Brain microvascular endothelial cell (primary cell): Measurements from ENCODE around the gene EHBP1L1.

ENCODE experiments used
- DNase-seq: peaks from one replicate; pipeline ENCODE4 v3.0.0-alpha.2; 2020
- H3K27ac ChIP-seq: fragments of 250-450 bp; sonication (Bioruptor Pico); 2 replicates; pipeline ENCODE4 v1.5.1; 2020; ENCODE audit warnings: mild to moderate bottlenecking, moderate library complexity
- H3K27me3 ChIP-seq: fragments of 250-450 bp; sonication (Bioruptor Pico); replicated peaks from 2 replicates; pipeline ENCODE4 v1.5.1; 2020; ENCODE audit warnings: mild to moderate bottlenecking
- H3K36me3 ChIP-seq: fragments of 250-450 bp; sonication (Bioruptor Pico); replicated peaks from 2 replicates; pipeline ENCODE4 v1.5.1; 2020; ENCODE audit warnings: mild to moderate bottlenecking
- H3K4me3 ChIP-seq: 2 replicates; pipeline ENCODE4 v1.5.1; 2011; ENCODE audit warnings: low read depth, mild to moderate bottlenecking, control low read depth, low read length, moderate library complexity
- in situ Hi-C: cut with HindIII; loops from 2 replicates; pipeline ENCODE4 v1.10.0; 2017; ENCODE audit warnings: low sequenced_read_pairs, low pct_ligation_motif_present
- TF ChIP-seq, protein P1 (sequence below): IDR thresholded peaks from 2 replicates; pipeline ENCODE4 v1.5.1; 2011; ENCODE audit warnings: low read depth, mild to moderate bottlenecking, moderate library complexity, low read length, control low read depth, inconsistent platforms; ENCODE audit errors: missing control alignments

Gene EHBP1L1

DNA sequence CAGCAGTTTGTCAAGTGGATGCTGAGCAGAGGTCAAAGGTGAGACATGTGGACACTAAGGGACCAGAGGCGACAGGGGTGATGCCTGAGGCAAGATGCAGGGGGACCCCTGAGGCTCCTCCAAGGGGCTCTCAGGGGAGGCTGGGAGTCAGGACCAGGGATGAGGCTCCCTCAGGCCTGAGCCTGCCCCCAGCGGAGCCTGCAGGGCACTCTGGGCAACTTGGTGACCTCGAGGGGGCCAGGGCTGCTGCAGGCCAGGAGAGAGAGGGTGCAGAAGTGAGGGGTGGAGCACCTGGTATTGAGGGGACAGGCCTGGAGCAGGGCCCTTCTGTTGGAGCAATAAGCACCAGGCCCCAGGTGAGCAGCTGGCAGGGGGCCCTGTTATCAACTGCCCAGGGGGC is 6.1 kb downstream of the EHBP1L1 start:
- DNase-seq: no peak
- peaks cover 36% of the 10 kb centered on the region for H3K36me3 ChIP-seq
- no peak overlapping the region for H3K27ac ChIP-seq
- TF ChIP-seq, protein P1, sequence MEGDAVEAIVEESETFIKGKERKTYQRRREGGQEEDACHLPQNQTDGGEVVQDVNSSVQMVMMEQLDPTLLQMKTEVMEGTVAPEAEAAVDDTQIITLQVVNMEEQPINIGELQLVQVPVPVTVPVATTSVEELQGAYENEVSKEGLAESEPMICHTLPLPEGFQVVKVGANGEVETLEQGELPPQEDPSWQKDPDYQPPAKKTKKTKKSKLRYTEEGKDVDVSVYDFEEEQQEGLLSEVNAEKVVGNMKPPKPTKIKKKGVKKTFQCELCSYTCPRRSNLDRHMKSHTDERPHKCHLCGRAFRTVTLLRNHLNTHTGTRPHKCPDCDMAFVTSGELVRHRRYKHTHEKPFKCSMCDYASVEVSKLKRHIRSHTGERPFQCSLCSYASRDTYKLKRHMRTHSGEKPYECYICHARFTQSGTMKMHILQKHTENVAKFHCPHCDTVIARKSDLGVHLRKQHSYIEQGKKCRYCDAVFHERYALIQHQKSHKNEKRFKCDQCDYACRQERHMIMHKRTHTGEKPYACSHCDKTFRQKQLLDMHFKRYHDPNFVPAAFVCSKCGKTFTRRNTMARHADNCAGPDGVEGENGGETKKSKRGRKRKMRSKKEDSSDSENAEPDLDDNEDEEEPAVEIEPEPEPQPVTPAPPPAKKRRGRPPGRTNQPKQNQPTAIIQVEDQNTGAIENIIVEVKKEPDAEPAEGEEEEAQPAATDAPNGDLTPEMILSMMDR: no peak
- H3K27me3 ChIP-seq: no peaks in the 10 kb centered on the region
- in situ Hi-C loops: no loop called here
- H3K4me3 ChIP-seq: no peak overlapping the region

DNA sequence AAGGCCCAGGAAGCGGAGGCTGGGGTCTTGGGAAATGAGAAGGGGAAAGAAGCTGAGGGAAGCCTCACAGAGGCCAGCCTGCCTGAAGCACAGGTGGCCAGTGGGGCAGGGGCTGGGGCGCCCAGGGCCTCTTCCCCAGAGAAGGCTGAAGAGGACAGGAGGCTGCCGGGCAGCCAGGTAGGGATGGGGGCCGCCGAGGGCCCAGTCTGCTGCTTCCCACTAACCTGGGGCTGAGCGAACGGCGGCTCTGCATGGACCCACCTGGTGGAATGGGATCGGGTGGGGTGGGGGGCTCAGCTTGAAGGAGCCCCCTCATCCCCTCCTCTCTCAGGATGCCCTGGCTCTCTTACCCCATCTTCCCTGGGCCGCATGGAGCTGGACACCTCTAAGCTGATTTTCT is 7.7 kb downstream of the EHBP1L1 start:
- Histone ChIP-seq H3K27ac (no peak overlapping the region), H3K27me3 (no peaks in the 10 kb centered on the region), H3K36me3 (peaks cover 36% of the 10 kb centered on the region), H3K4me3 (no peak overlapping the region)
- TF ChIP-seq, protein P1: no peak
- no peak for DNase-seq
- in situ Hi-C loops: no loop called here

DNA sequence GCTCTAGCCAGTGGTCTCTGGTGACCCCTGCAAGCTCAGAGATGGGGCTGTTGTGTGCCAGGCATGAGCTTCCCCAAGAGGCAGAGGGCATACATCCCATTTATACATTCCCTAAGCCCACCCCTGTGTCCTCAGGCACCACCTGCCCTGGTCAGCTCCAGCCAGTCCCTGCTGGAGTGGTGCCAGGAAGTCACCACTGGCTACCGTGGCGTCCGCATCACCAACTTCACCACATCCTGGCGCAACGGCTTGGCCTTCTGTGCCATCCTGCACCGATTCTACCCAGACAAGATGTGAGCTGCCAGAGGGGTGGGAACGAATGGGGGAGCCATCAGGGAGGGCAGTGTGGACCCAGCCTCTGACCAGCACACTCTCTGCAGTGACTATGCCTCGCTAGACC is 8.3 kb downstream of the EHBP1L1 start:
- no peak for DNase-seq
- Histone ChIP-seq H3K4me3 (no peak overlapping the region), H3K36me3 (peaks cover 36% of the 10 kb centered on the region), H3K27me3 (no peaks in the 10 kb centered on the region), H3K27ac (no peak overlapping the region)
- in situ Hi-C loops: no loop called here
- TF ChIP-seq, protein P1: no peak

DNA sequence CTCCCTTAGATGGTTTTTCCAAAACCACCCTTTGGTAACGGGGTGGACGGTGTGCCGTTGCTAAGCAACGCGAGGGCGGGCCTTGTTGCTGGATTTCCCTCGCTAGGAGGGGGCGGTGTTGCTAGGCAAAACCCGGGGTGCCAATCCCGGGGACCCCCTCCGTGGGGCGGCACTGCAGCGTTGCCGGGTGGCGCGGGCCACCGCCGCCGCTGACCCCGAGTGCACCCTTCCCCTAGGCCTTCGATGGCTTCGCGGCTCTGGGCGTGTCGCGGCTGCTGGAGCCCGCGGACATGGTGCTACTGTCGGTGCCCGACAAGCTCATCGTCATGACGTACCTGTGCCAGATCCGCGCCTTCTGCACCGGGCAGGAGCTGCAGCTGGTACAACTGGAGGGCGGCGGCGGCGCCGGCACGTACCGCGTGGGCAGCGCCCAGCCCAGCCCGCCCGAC is 8.9 kb downstream of the EHBP1L1 start:
- H3K36me3 ChIP-seq: peaks cover 33% of the 10 kb centered on the region
- H3K4me3 ChIP-seq: no peak overlapping the region
- H3K27me3 ChIP-seq: no peaks in the 10 kb centered on the region
- TF ChIP-seq, protein P1: no peak
- no peak overlapping the region for H3K27ac ChIP-seq
- DNase-seq: no peak
- in situ Hi-C loops: no loop called here

DNA sequence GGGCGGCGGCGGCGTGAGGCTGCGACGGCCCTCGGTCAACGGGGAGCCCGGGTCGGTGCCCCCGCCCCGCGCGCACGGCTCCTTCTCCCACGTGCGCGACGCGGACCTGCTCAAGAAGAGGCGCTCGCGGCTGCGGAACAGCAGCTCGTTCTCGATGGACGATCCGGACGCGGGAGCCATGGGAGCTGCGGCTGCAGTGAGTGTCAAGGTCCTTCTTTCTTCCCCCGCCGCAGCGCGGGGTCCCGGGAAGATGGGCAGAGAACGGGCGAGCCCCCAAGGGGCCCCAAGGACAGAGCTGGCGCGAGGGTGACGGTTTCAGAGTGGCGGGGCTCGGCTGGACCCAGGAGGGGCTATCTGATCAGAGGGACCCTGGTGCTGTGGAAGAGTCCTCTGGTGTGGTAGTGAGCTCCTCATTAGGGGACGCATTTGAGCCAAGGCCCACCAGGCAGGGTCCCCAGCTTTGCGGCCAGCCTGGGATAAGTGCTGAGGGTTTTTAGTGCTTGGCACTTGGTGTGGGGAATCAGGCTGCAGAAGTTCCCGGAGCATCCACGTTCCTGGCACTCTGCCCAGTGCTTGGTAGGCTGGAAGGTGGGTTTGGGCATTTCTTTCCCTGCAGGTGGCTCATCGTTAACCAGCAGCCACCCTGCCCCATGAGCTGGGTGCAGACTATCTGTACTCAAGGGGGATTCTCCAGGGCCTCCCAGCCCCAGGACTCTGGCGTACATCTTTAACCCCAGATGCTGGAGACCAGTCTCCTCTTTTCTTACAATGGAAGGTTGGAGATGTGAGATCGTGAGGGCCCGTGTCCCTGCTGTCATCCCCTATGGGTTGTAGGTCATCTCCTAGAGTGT is 9.8 kb downstream of the EHBP1L1 start:
- Histone ChIP-seq H3K27ac (no peak overlapping the region), H3K4me3 (no peak overlapping the region), H3K27me3 (no peaks in the 10 kb centered on the region), H3K36me3 (peaks cover 25% of the 10 kb centered on the region)
- in situ Hi-C loops: no loop called here
- TF ChIP-seq, protein P1: no peak
- no peak for DNase-seq
